HepG2 (cell line): ENCODE results near the gene ERMARD. TPM values are rescaled to one million over a fixed set of nuclear protein-coding genes. Genes with fewer than 3 reads are reported as not detected.
A peak's percentile ranks its signal among the peaks of the same experiment; 100 is the strongest.

Experiments used
- DPF2 ChIP-seq: sonication (generic); formaldehyde crosslinking; IDR thresholded peaks from 2 replicates; pipeline ENCODE4 v1.4.0; 2020; ENCODE audit warnings: mild to moderate bottlenecking, low read depth, missing genetic modification reagents, borderline replicate concordance
- GMEB1 ChIP-seq: sonication (generic); formaldehyde crosslinking; IDR thresholded peaks from 2 replicates; pipeline ENCODE4 v1.5.1; 2020; ENCODE audit warnings: missing genetic modification reagents, mild to moderate bottlenecking, borderline replicate concordance
- IRF9 ChIP-seq: sonication (generic); formaldehyde crosslinking; IDR thresholded peaks from 2 replicates; pipeline ENCODE4 v1.8.0; 2022; ENCODE audit warnings: missing genetic modification reagents, mild to moderate bottlenecking, borderline replicate concordance
- KAT2B ChIP-seq: fragments of 150-350 bp; IDR thresholded peaks from 2 replicates; pipeline ENCODE4 v1.6.1; 2014; ENCODE audit warnings: low read depth, low read length, borderline replicate concordance
- KLF6 ChIP-seq: IDR thresholded peaks from 2 replicates; pipeline ENCODE4 v1.8.0; 2016; ENCODE audit warnings: missing biosample characterization, missing genetic modification reagents
- LBX2 ChIP-seq: sonication (generic); formaldehyde crosslinking; IDR thresholded peaks from 2 replicates; pipeline ENCODE4 v1.5.0; 2020; ENCODE audit warnings: missing genetic modification reagents, mild to moderate bottlenecking, borderline replicate concordance
- NFRKB ChIP-seq: fragments of 450-650 bp; IDR thresholded peaks from 2 replicates; pipeline ENCODE4 v1.6.1; 2017
- NR2F2 ChIP-seq: IDR thresholded peaks from 2 replicates; pipeline ENCODE4 v1.6.1; 2012; ENCODE audit warnings: low read depth, inconsistent platforms, borderline replicate concordance
- PCBP2 ChIP-seq: fragments of 200-400 bp; formaldehyde crosslinking; optimal IDR thresholded peaks from 2 replicates; pipeline ENCODE3; 2018; ENCODE audit warnings: low read length, low read depth; ENCODE audit not compliant: poor library complexity, severe bottlenecking
- RBM22 ChIP-seq: fragments of 200-400 bp; formaldehyde crosslinking; optimal IDR thresholded peaks from 2 replicates; pipeline ENCODE3; 2017; ENCODE audit warnings: mild to moderate bottlenecking, low read length, moderate library complexity
- ZBTB21 ChIP-seq: sonication (generic); formaldehyde crosslinking; IDR thresholded peaks from 2 replicates; pipeline ENCODE4 v1.4.0; 2020; ENCODE audit warnings: missing genetic modification reagents
- ZBTB33 ChIP-seq: sonication (generic); formaldehyde crosslinking; IDR thresholded peaks from 2 replicates; pipeline ENCODE4 v1.4.0; 2020; ENCODE audit warnings: missing genetic modification reagents
- ZNF234 ChIP-seq: sonication (generic); formaldehyde crosslinking; conservative IDR thresholded peaks from 2 replicates; pipeline ENCODE4 v1.5.1; 2020; ENCODE audit warnings: mild to moderate bottlenecking, missing genetic modification reagents
- ZNF235 ChIP-seq: sonication (generic); formaldehyde crosslinking; IDR thresholded peaks from 2 replicates; pipeline ENCODE4 v1.8.1; 2023; ENCODE audit warnings: mild to moderate bottlenecking, missing genetic modification reagents, borderline replicate concordance
- ZNF256 ChIP-seq: sonication (generic); formaldehyde crosslinking; conservative IDR thresholded peaks from 2 replicates; pipeline ENCODE4 v1.4.0; 2020; ENCODE audit warnings: missing genetic modification reagents
- ZNF260 ChIP-seq: sonication (generic); formaldehyde crosslinking; IDR thresholded peaks from 2 replicates; pipeline ENCODE4 v1.4.0; 2020; ENCODE audit warnings: missing genetic modification reagents, low read depth, mild to moderate bottlenecking, borderline replicate concordance
- ZNF33A ChIP-seq: sonication (generic); formaldehyde crosslinking; IDR thresholded peaks from 2 replicates; pipeline ENCODE4 v1.5.1; 2020; ENCODE audit warnings: missing genetic modification reagents, mild to moderate bottlenecking, moderate library complexity, borderline replicate concordance
- ZNF383 ChIP-seq: sonication (generic); formaldehyde crosslinking; IDR thresholded peaks from 2 replicates; pipeline ENCODE4 v1.4.0; 2020; ENCODE audit warnings: missing genetic modification reagents, mild to moderate bottlenecking, borderline replicate concordance
- ZNF431 ChIP-seq: sonication (generic); formaldehyde crosslinking; IDR thresholded peaks from 2 replicates; pipeline ENCODE4 v1.9.0; 2022; ENCODE audit warnings: missing genetic modification reagents, low read depth, mild to moderate bottlenecking, borderline replicate concordance
- ZNF724P ChIP-seq: sonication (generic); formaldehyde crosslinking; IDR thresholded peaks from 2 replicates; pipeline ENCODE4 v1.8.0; 2022; ENCODE audit warnings: missing genetic modification reagents, borderline replicate concordance
- ZNF781 ChIP-seq: sonication (generic); formaldehyde crosslinking; IDR thresholded peaks from 2 replicates; pipeline ENCODE4 v1.5.1; 2020; ENCODE audit warnings: borderline replicate concordance, mild to moderate bottlenecking, missing genetic modification reagents; ENCODE audit errors: not compliant biosample characterization
- ZUFSP ChIP-seq: sonication (generic); formaldehyde crosslinking; IDR thresholded peaks from 2 replicates; pipeline ENCODE4 v1.9.0; 2021; ENCODE audit warnings: missing genetic modification reagents, mild to moderate bottlenecking, borderline replicate concordance
- polyA plus RNA-seq, 8 experiments: library from polyadenylated mRNA; depleted of rRNA in 3 of 8; stranded (reverse) in 7 of 8; unstranded in 1 of 8; fragments of >200 nt; fragmentation: Illumina TruSeq in 4 of 8; extraction: Trizol in 4 of 8; gene quantifications; 2 replicates each; pipeline versions ENCODE4 v1.2.1 to v1.2.3, GENCODE V29; 2011 to 2016; ENCODE audit warnings: low read depth in 4 of 8, missing spikeins in 1 of 8, mixed read lengths in 1 of 8; ENCODE audit not compliant: insufficient read depth in 1 of 8
- total RNA-seq, 5 experiments: library from RNA; depleted of rRNA; stranded (reverse); fragments of >200 nt; fragmentation: Illumina TruSeq; extraction: Trizol; gene quantifications; 2 replicates each; pipeline ENCODE4 v1.2.3, GENCODE V29; 2016; ENCODE audit warnings: low read depth in 1 of 5

Gene ERMARD
- total and polyA plus RNA-seq, 2 of the 13 experiments (the other 11 are each of a cell fraction or from before 2014, with no cell fraction given) = 8.8 to 10.7 TPM

- TF ChIP-seq IRF9 (CRISPR knock-in tag) = peak; percentile 79; the same call in 1 of the 2 replicates
- TF ChIP-seq ZNF234 = 0 out of 2 replicates have a peak, but pooled peaks have one; percentile 49
- TF ChIP-seq KAT2B = no peak
- TF ChIP-seq KLF6 (CRISPR knock-in tag) = no peak; the same call in 1 of the 2 replicates
- TF ChIP-seq ZNF383 (CRISPR knock-in tag) = peak; percentile 59; the same call in 1 of the 2 replicates
- TF ChIP-seq ZNF724P (CRISPR knock-in tag) = no peak
- TF ChIP-seq ZNF431 = peak; percentile 68
- TF ChIP-seq GMEB1 (CRISPR knock-in tag) = peak; percentile 55; the same call in 1 of the 2 replicates
- TF ChIP-seq NFRKB = no peak
- peak; percentile 13; the same call in 1 of the 2 replicates for TF ChIP-seq NR2F2
- TF ChIP-seq PCBP2 = no peak
- no peak for TF ChIP-seq ZNF33A (CRISPR knock-in tag)
- no peak for TF ChIP-seq LBX2
- peak; percentile 47; the same call in 1 of the 2 replicates for TF ChIP-seq ZBTB33 (CRISPR knock-in tag)
- no peak for TF ChIP-seq ZNF260 (CRISPR knock-in tag)
- TF ChIP-seq RBM22 = peak; percentile 10
- no peak for TF ChIP-seq ZNF235 (CRISPR knock-in tag)
- TF ChIP-seq ZBTB21 (CRISPR knock-in tag) = no peak
- no peak for TF ChIP-seq ZNF781 (CRISPR knock-in tag)
- TF ChIP-seq ZNF256 (CRISPR knock-in tag) = no peak
- TF ChIP-seq DPF2 = peak; percentile 85
- TF ChIP-seq ZUFSP (CRISPR knock-in tag) = no peak
These were observed 49.4 kb downstream of the ERMARD start (continued) for GRCh38 chr6:169800668-169801395.
